Effector memory CD4-positive, alpha-beta T cell (primary cell): ENCODE data around the gene MMS19.

Source experiments
- DNase-seq, 3 donors: peaks; one replicate each; pipeline ENCODE4 v3.0.0-alpha.2; 2020
- H3K27ac ChIP-seq: 2 replicates; pipeline ENCODE4 v1.7.0; 2013; ENCODE audit warnings: mild to moderate bottlenecking, low read length, moderate library complexity; ENCODE audit not compliant: insufficient read depth, poor library complexity, severe bottlenecking
- H3K27me3 ChIP-seq: replicated peaks from 2 replicates; pipeline ENCODE4 v1.7.0; 2013; ENCODE audit warnings: mild to moderate bottlenecking, low read length; ENCODE audit not compliant: insufficient read depth, control insufficient read depth, poor library complexity, severe bottlenecking
- H3K36me3 ChIP-seq: 2 replicates; pipeline ENCODE4 v1.7.0; 2013; ENCODE audit warnings: mild to moderate bottlenecking, low read length, moderate library complexity; ENCODE audit not compliant: control insufficient read depth, insufficient read depth
- H3K4me1 ChIP-seq: 2 replicates; pipeline ENCODE4 v1.7.0; 2013; ENCODE audit warnings: low read length, mild to moderate bottlenecking; ENCODE audit not compliant: control insufficient read depth, insufficient read depth, poor library complexity, severe bottlenecking
- H3K4me3 ChIP-seq: 2 replicates; pipeline ENCODE4 v1.7.0; 2013; ENCODE audit warnings: low read length, low read depth, mild to moderate bottlenecking; ENCODE audit not compliant: insufficient read depth, poor library complexity, severe bottlenecking
- H3K9me3 ChIP-seq: 2 replicates; pipeline ENCODE4 v1.7.0; 2013; ENCODE audit warnings: mild to moderate bottlenecking, low read length, moderate library complexity; ENCODE audit not compliant: control insufficient read depth
- total RNA-seq, 3 donors: gene quantifications; one replicate each; lab custom pipeline; 2026; lab: John Stamatoyannopoulos, UW

Gene MMS19, protein sequence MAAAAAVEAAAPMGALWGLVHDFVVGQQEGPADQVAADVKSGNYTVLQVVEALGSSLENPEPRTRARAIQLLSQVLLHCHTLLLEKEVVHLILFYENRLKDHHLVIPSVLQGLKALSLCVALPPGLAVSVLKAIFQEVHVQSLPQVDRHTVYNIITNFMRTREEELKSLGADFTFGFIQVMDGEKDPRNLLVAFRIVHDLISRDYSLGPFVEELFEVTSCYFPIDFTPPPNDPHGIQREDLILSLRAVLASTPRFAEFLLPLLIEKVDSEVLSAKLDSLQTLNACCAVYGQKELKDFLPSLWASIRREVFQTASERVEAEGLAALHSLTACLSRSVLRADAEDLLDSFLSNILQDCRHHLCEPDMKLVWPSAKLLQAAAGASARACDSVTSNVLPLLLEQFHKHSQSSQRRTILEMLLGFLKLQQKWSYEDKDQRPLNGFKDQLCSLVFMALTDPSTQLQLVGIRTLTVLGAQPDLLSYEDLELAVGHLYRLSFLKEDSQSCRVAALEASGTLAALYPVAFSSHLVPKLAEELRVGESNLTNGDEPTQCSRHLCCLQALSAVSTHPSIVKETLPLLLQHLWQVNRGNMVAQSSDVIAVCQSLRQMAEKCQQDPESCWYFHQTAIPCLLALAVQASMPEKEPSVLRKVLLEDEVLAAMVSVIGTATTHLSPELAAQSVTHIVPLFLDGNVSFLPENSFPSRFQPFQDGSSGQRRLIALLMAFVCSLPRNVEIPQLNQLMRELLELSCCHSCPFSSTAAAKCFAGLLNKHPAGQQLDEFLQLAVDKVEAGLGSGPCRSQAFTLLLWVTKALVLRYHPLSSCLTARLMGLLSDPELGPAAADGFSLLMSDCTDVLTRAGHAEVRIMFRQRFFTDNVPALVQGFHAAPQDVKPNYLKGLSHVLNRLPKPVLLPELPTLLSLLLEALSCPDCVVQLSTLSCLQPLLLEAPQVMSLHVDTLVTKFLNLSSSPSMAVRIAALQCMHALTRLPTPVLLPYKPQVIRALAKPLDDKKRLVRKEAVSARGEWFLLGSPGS
- 57.6 to 86.2 (median 61.8) reads per million in 3 donors for total RNA-seq

GRCh38 chr10:97498076-97498840 lies at the start of gene MMS19:
Gene MMS19, minus strand, starts transcription at chr10:97498422. Its CDS starts 38 bp downstream, at chr10:97498384.
- H3K36me3 ChIP-seq = no peaks in the 10 kb centered on the region
- no peaks in the 10 kb centered on the region for H3K9me3 ChIP-seq
- peaks cover 11% of the 10 kb centered on the region for H3K4me1 ChIP-seq
- H3K27ac ChIP-seq = peak within 1 kb of the TSS; percentile 76
- no peaks in the 10 kb centered on the region for H3K27me3 ChIP-seq
- peak within 1 kb of the TSS; percentile 96 for H3K4me3 ChIP-seq
- DNase-seq = peak; percentile 97 to 99 (median 98)

GRCh38 chr10:97547962-97548361 lies 49.7 kb upstream of the MMS19 start:
- Histone ChIP-seq H3K4me3 (no peak overlapping the region), H3K36me3 (no peaks in the 10 kb centered on the region), H3K27me3 (no peaks in the 10 kb centered on the region), H3K9me3 (no peaks in the 10 kb centered on the region), H3K27ac (no peak overlapping the region), H3K4me1 (no peaks in the 10 kb centered on the region)
- no peak for DNase-seq

GRCh38 chr10:97547271-97547600 lies 49.0 kb upstream of the MMS19 start:
- Histone ChIP-seq H3K27ac (no peak overlapping the region), H3K4me1 (no peaks in the 10 kb centered on the region), H3K36me3 (no peaks in the 10 kb centered on the region), H3K27me3 (no peaks in the 10 kb centered on the region), H3K4me3 (no peak overlapping the region), H3K9me3 (no peaks in the 10 kb centered on the region)
- DNase-seq = no peak

DNA sequence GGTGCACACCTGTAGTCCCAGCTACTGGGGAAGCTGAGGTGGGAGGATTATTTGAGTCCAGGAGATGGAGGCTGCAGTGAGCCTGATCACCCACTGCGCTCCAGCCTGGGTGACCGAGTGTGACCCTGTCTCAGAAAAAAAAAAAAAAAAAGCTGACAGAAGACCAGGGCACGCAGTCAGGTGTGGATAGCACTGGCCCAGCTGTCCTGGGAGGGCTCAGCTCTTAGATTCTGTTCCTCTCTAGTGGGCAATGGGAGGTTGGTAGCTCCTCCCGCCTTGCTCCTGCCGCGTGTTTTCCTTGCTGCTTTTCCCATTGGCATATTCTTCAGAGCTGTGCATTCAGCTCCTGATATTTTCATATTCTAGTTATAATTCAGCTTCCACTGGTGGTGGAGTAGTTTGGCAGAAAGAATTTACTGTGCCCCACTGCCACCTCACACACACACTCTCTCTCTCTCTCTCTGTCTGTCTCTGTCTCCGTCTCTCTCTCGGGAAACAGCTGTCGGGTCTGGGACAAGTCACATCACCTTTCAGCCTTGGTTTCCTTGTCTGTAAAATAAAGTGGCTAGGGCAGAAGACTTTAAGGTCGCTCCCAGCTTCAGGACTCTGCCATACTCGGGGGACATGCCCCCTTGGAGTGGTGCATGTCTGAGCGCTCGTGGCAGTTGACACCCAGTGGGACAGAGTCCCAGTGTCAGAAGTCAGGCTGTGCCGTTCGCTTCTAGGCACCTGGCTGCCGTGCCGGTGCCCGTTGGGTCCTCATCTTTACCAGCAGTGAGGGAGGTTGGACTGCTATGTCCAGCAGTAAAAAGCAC lies 48.4 kb upstream of the MMS19 start:
- Histone ChIP-seq H3K4me3 (no peak overlapping the region), H3K27me3 (no peaks in the 10 kb centered on the region), H3K4me1 (no peaks in the 10 kb centered on the region), H3K36me3 (no peaks in the 10 kb centered on the region), H3K9me3 (no peaks in the 10 kb centered on the region), H3K27ac (no peak overlapping the region)
- no peak for DNase-seq

GRCh38 chr10:97543025-97543546 lies 44.9 kb upstream of the MMS19 start:
- Histone ChIP-seq H3K36me3 (no peaks in the 10 kb centered on the region), H3K4me3 (no peak overlapping the region), H3K9me3 (no peaks in the 10 kb centered on the region), H3K27me3 (no peaks in the 10 kb centered on the region), H3K4me1 (no peaks in the 10 kb centered on the region), H3K27ac (no peak overlapping the region)
- DNase-seq = no peak

DNA sequence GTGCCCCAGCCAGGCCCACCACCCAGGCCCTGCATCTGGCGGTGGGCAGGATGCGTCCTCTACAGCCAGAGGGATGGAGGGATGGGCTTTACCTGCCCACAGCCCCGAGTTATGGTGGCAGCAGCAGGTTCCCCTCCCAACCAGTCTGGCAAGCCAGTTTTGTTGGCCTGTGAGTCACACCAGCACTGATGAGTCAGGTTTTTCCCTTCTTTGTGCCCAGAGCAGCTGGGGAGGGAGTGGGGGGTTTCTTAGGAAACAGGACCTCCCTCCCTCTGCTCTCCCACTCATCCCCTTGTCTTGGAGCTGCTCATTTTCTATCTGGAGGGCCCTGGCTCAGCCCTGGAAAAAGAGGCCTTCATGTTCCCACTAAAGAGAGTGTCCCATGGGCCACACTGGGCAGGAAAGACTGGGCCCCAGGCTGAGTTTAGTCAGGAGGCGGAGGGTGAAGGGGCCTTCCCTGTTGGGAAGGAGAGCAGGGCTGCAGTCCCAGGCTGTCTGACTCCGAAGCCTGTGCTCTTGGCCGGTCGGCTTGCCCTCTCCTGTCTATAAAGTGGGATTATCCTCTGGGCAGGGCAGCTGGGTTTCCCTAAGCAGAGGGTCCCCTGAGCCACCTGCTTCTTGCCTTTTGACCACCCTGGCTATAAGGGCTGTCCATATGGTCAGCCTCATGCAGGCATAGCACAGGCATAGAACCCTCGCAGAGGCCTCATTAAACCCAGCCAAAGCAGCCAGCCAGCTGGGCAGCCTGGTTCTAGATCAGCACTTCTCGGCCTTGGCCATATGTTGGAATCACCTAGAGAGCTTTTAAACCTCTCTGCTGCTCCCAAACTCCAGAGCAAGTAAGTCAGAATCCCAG lies 44.2 kb upstream of the MMS19 start:
- DNase-seq = no peak
- H3K9me3 ChIP-seq = no peaks in the 10 kb centered on the region
- H3K27ac ChIP-seq = no peak overlapping the region
- no peaks in the 10 kb centered on the region for H3K4me1 ChIP-seq
- H3K36me3 ChIP-seq = no peaks in the 10 kb centered on the region
- H3K27me3 ChIP-seq = no peaks in the 10 kb centered on the region
- no peak overlapping the region for H3K4me3 ChIP-seq

DNA sequence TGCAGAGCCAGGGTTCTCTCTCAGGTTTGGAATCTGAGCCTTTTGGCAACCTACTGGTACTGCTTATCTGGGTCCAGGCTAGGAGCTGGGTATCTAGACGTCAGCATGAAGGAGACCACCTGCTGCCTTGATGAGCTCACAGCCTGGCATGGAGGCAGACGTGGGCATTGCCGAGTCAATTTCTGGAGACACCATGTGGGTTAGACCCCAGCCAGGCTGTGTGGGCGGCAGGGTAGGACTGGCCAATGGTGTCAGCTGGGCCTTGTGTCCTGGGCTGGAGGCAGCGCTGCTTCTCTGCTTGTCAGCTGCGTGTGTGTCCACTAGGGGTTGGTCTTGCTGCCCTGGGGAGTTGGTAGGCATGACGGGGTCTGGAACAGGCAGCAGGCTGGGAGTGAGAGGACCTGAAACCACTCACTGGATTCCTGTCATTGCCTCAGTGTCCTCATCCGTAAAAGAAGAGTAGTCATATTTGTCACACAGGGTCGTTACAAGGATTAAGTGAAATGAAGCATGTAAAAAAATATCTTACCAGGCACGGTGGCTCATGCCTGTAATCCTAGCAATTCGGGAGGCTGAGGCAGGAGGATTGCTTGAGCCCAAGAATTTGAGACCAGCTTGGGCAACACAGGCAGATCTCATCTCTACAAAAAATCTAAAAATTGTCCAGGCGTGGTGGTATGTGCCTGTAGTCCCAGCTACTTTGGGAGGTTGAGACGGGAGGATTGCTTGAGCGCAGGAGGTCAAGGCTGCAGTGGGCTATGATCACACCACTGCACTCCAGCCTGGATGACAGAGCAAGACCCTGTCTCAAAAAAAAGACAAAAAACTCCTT lies 42.7 kb upstream of the MMS19 start:
- Histone ChIP-seq H3K4me3 (no peak overlapping the region), H3K9me3 (no peaks in the 10 kb centered on the region), H3K27me3 (no peaks in the 10 kb centered on the region), H3K4me1 (no peaks in the 10 kb centered on the region), H3K36me3 (no peaks in the 10 kb centered on the region), H3K27ac (no peak overlapping the region)
- DNase-seq = no peak
